Choroid plexus epithelial cell (primary cell): ENCODE results near the gene SPPL2B.

Experiments used
- DNase-seq: peaks from one replicate; pipeline ENCODE4 v3.0.0-alpha.2; 2010; ENCODE audit warnings: low read depth
- H3K4me3 ChIP-seq: 2 replicates; pipeline ENCODE4 v1.5.1; 2011; ENCODE audit warnings: low read depth, mild to moderate bottlenecking, control low read depth, low read length, moderate library complexity
- CTCF ChIP-seq: conservative IDR thresholded peaks from 2 replicates; pipeline ENCODE4 v1.5.1; 2011; ENCODE audit warnings: low read depth, mild to moderate bottlenecking, control low read depth, inconsistent platforms, low read length, moderate library complexity

Gene SPPL2B

GRCh38 chr19:2339644-2340310 is 11.3 kb downstream of the SPPL2B start:
- H3K4me3 ChIP-seq, result no peak overlapping the region
- no peak for TF ChIP-seq CTCF
- no peak for DNase-seq

GRCh38 chr19:2340496-2341243 is 12.2 kb downstream of the SPPL2B start:
- DNase-seq, result no peak
- H3K4me3 ChIP-seq, result no peak overlapping the region
- TF ChIP-seq CTCF, result no peak

GRCh38 chr19:2341244-2341751 is 12.8 kb downstream of the SPPL2B start:
- no peak for TF ChIP-seq CTCF
- DNase-seq, result no peak
- no peak overlapping the region for H3K4me3 ChIP-seq

- no peak for DNase-seq
- no peak overlapping the region for H3K4me3 ChIP-seq
- no peak for TF ChIP-seq CTCF
Observed at GRCh38 chr19:2341982-2342381, 13.5 kb downstream of the SPPL2B start.

- H3K4me3 ChIP-seq, result no peak overlapping the region
- no peak for DNase-seq
- no peak for TF ChIP-seq CTCF
Observed at GRCh38 chr19:2342656-2343288, 14.3 kb downstream of the SPPL2B start.

- no peak for TF ChIP-seq CTCF
- H3K4me3 ChIP-seq, result no peak overlapping the region
- DNase-seq, result no peak
Observed at GRCh38 chr19:2343289-2343982, 15.0 kb downstream of the SPPL2B start.
